Panc1 (cell line): ENCODE data around the gene TGM5. TPM values are rescaled to one million over a fixed set of nuclear protein-coding genes. Genes with fewer than 3 reads are reported as not detected.

ENCODE experiments used
- ATAC-seq: fragments of 200-7000 bp; cut with Tn5 transposase; 2 replicates; pipeline ENCODE4 v1.9.1; 2020; ENCODE audit warnings: mild to moderate bottlenecking, moderate library complexity
- BruUV-seq: library from RNA; stranded (reverse); fragments of 400-500 nt; replicated peaks from 2 replicates; lab custom pipeline; 2021; lab: Mats Ljungman, UMichigan
- CTCF ChIA-PET: fragments of 300-600 bp; sonication (Branson Sonifier 250); formaldehyde crosslinking; loops from one replicate; lab custom pipeline; 2022; ENCODE audit warnings: antibody characterized with exemption; lab: Charles Lee
- POLR2A ChIA-PET: fragments of 300-600 bp; sonication (Branson Sonifier 250); formaldehyde crosslinking; loops from one replicate; lab custom pipeline; 2022; ENCODE audit warnings: antibody characterized with exemption; lab: Charles Lee
- DNase-seq: peaks from one replicate; pipeline ENCODE4 v3.0.0-alpha.2; 2010; ENCODE audit warnings: low read depth, low spot score
- H3K27ac ChIP-seq: 2 replicates; pipeline ENCODE4 v1.5.1; 2011; ENCODE audit warnings: mild to moderate bottlenecking, low read length, inconsistent platforms
- H3K27me3 ChIP-seq: fragments of 200-500 bp; sonication (Bioruptor generic); 2 replicates; pipeline ENCODE4 v1.6.0; 2014; ENCODE audit warnings: low read length, inconsistent platforms; ENCODE audit not compliant: control insufficient read depth, insufficient read depth
- H3K36me3 ChIP-seq: fragments of 200-500 bp; sonication (Bioruptor generic); 2 replicates; pipeline ENCODE4 v1.5.1; 2014; ENCODE audit warnings: inconsistent platforms, mild to moderate bottlenecking, low read length, moderate library complexity; ENCODE audit not compliant: control insufficient read depth, insufficient read depth
- H3K4me1 ChIP-seq: 2 replicates; pipeline ENCODE4 v1.5.1; 2011; ENCODE audit warnings: inconsistent platforms, mild to moderate bottlenecking, low read length, moderate library complexity; ENCODE audit not compliant: control insufficient read depth, insufficient read depth
- H3K4me3 ChIP-seq, 2 experiments: 2 replicates each; pipeline ENCODE4 v1.5.1; 2011 to 2012; ENCODE audit warnings: low read depth in 2 of 2, low read length in 2 of 2, mild to moderate bottlenecking in 2 of 2, inconsistent platforms in 1 of 2, moderate library complexity in 1 of 2
- H3K9me3 ChIP-seq: fragments of 200-500 bp; sonication (Bioruptor generic); 2 replicates; pipeline ENCODE4 v1.5.1; 2014; ENCODE audit warnings: low read depth, mild to moderate bottlenecking, inconsistent platforms, low read length, moderate library complexity; ENCODE audit not compliant: control insufficient read depth, insufficient read depth
- POLR2AphosphoS5 ChIP-seq: IDR thresholded peaks from 2 replicates; pipeline ENCODE4 v1.6.1; 2012; ENCODE audit warnings: mild to moderate bottlenecking, low read depth, low read length, moderate library complexity
- SIN3A ChIP-seq: IDR thresholded peaks from 2 replicates; pipeline ENCODE4 v1.6.1; 2012; ENCODE audit warnings: low read depth, mild to moderate bottlenecking, low read length, moderate library complexity, borderline replicate concordance; ENCODE audit not compliant: insufficient read depth
- TCF7L2 ChIP-seq: IDR thresholded peaks from 2 replicates; pipeline ENCODE4 v1.6.1; 2011; ENCODE audit warnings: mild to moderate bottlenecking, low read depth, low read length, inconsistent platforms
- in situ Hi-C: cut with HindIII; loops from 2 replicates; pipeline ENCODE4 v1.10.0; 2016; ENCODE audit warnings: low sequenced_read_pairs, low pct_unique_long_range_greater_than_20kb
- intact Hi-C: fragments of 100-400 bp; cut with micrococcal nuclease; formaldehyde crosslinking; loops from one replicate; pipeline ENCODE4 v1.10.0; 2022; ENCODE audit not compliant: unreplicated experiment
- total RNA-seq: library from RNA; stranded (reverse); gene quantifications from one replicate; pipeline ENCODE4 v1.2.1, GENCODE V29; 2021; ENCODE audit not compliant: unreplicated experiment
- TF ChIP-seq, protein P1 (sequence below), 2 experiments: IDR thresholded peaks; 2 replicates each; pipeline ENCODE4 v1.6.1; 2011 to 2012; ENCODE audit warnings: low read depth in 2 of 2, control low read depth in 1 of 2, low read length in 1 of 2, mild to moderate bottlenecking in 1 of 2, moderate library complexity in 1 of 2; ENCODE audit not compliant: insufficient read depth in 1 of 2
- TF ChIP-seq, protein P2 (sequence below): fragments of 450-650 bp; IDR thresholded peaks from 2 replicates; pipeline ENCODE4 v1.5.1; 2017; ENCODE audit warnings: mild to moderate bottlenecking

The TGM5 gene
- total RNA-seq, 1 experiment from 2014 or later, result not detected

DNA sequence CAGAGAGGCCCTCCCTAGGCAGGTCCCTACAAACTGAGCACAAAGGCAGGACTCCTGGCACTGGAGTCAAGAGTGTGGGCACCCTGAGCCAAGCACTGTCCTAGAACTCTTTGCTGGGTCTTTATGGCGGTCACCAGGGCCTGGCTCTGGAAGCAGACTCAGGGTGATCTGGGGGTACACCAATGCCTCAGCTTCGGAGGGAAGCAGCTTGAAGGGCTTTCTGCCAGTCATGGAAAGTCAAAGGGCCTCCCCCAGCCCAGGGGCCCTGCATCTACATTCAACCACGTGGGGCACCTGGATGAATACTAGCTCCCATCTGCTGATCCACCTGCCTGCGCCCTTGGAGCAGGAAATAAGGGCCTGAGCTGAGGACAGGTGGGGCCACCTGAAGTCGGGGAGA, 53.3 kb downstream of the TGM5 start:
- ATAC-seq (no peak), DNase-seq (no peak)
- Histone ChIP-seq H3K36me3 (no peaks in the 10 kb centered on the region), H3K4me1 (no peaks in the 10 kb centered on the region), H3K4me3 (no peak overlapping the region), H3K27ac (no peak overlapping the region), H3K27me3 (no peaks in the 10 kb centered on the region), H3K9me3 (no peaks in the 10 kb centered on the region)
- POLR2A ChIA-PET, result no interaction called here
- in situ Hi-C loops, result no loop called here
- no TSS peak for BruUV-seq
- no peak for TF ChIP-seq POLR2AphosphoS5
- TF ChIP-seq, protein P1, sequence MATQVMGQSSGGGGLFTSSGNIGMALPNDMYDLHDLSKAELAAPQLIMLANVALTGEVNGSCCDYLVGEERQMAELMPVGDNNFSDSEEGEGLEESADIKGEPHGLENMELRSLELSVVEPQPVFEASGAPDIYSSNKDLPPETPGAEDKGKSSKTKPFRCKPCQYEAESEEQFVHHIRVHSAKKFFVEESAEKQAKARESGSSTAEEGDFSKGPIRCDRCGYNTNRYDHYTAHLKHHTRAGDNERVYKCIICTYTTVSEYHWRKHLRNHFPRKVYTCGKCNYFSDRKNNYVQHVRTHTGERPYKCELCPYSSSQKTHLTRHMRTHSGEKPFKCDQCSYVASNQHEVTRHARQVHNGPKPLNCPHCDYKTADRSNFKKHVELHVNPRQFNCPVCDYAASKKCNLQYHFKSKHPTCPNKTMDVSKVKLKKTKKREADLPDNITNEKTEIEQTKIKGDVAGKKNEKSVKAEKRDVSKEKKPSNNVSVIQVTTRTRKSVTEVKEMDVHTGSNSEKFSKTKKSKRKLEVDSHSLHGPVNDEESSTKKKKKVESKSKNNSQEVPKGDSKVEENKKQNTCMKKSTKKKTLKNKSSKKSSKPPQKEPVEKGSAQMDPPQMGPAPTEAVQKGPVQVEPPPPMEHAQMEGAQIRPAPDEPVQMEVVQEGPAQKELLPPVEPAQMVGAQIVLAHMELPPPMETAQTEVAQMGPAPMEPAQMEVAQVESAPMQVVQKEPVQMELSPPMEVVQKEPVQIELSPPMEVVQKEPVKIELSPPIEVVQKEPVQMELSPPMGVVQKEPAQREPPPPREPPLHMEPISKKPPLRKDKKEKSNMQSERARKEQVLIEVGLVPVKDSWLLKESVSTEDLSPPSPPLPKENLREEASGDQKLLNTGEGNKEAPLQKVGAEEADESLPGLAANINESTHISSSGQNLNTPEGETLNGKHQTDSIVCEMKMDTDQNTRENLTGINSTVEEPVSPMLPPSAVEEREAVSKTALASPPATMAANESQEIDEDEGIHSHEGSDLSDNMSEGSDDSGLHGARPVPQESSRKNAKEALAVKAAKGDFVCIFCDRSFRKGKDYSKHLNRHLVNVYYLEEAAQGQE (IDR thresholded peaks at IDR 0.05; ENCODE audit: insufficient read depth in 1 of 2, low read depth in 2 of 2, low read length in 1 of 2), result no peak
- TF ChIP-seq, protein P2, sequence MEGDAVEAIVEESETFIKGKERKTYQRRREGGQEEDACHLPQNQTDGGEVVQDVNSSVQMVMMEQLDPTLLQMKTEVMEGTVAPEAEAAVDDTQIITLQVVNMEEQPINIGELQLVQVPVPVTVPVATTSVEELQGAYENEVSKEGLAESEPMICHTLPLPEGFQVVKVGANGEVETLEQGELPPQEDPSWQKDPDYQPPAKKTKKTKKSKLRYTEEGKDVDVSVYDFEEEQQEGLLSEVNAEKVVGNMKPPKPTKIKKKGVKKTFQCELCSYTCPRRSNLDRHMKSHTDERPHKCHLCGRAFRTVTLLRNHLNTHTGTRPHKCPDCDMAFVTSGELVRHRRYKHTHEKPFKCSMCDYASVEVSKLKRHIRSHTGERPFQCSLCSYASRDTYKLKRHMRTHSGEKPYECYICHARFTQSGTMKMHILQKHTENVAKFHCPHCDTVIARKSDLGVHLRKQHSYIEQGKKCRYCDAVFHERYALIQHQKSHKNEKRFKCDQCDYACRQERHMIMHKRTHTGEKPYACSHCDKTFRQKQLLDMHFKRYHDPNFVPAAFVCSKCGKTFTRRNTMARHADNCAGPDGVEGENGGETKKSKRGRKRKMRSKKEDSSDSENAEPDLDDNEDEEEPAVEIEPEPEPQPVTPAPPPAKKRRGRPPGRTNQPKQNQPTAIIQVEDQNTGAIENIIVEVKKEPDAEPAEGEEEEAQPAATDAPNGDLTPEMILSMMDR, result no peak
- TF ChIP-seq TCF7L2, result no peak
- CTCF ChIA-PET, result no interaction called here
- intact Hi-C loops, result no loop called here

DNA sequence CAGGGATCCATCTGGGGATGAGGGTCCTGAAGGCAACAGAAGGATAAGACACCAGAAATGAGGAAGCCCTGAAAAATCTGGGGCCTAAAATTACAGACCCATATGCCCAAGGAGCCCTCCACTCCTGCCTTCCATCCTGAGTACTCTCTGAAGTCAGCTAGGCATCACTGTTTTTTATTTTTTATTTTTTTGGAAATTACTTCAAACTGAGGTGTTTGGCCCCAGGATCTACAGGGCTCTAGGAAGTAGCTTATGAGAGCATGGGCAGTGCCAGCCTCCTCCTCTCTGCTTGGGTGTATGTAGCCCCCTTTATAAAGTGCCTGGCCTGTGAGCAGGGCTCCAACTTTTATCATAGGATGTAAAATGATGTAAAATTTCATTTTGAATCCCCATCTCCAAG, 53.8 kb downstream of the TGM5 start:
- Histone ChIP-seq H3K9me3 (no peaks in the 10 kb centered on the region), H3K27me3 (no peaks in the 10 kb centered on the region), H3K4me1 (no peaks in the 10 kb centered on the region), H3K27ac (no peak overlapping the region), H3K36me3 (no peaks in the 10 kb centered on the region), H3K4me3 (no peak overlapping the region)
- POLR2A ChIA-PET, result interaction anchor here (0.7 kb wide), 1 partner anchor 54 kb away, joined by 5 read pairs; the partner anchor contains the start of gene TGM5
- in situ Hi-C loops, result no loop called here
- no TSS peak for BruUV-seq
- CTCF ChIA-PET, result no interaction called here
- DNase-seq (no peak), ATAC-seq (no peak)
- TF ChIP-seq, protein P1 (IDR thresholded peaks at IDR 0.05; ENCODE audit: insufficient read depth in 1 of 2, low read depth in 2 of 2, low read length in 1 of 2), result no peak
- TF ChIP-seq SIN3A, result no peak
- TF ChIP-seq TCF7L2, result no peak
- no peak for TF ChIP-seq POLR2AphosphoS5
- TF ChIP-seq, protein P2, result no peak
- intact Hi-C loops, result no loop called here
